HUES48 (cell line): ENCODE data around the gene AMOTL2.

ENCODE experiments used
- H3K27ac ChIP-seq: one replicate; pipeline ENCODE4 v1.7.0; 2013; ENCODE audit warnings: low read depth, low read length, inconsistent platforms
- H3K27me3 ChIP-seq: 2 replicates; pipeline ENCODE4 v1.6.1; 2013; ENCODE audit warnings: mild to moderate bottlenecking, low read length; ENCODE audit not compliant: control insufficient read depth, insufficient read depth
- H3K36me3 ChIP-seq: 2 replicates; pipeline ENCODE4 v1.6.1; 2013; ENCODE audit warnings: low read length; ENCODE audit not compliant: control insufficient read depth, insufficient read depth
- H3K4me1 ChIP-seq: 2 replicates; pipeline ENCODE4 v1.6.1; 2013; ENCODE audit warnings: mild to moderate bottlenecking, low read length; ENCODE audit not compliant: control insufficient read depth, insufficient read depth
- H3K4me3 ChIP-seq: 2 replicates; pipeline ENCODE4 v1.5.1; 2013; ENCODE audit warnings: mild to moderate bottlenecking, low read depth, low read length
- H3K9ac ChIP-seq: 2 replicates; pipeline ENCODE4 v1.6.1; 2013; ENCODE audit warnings: mild to moderate bottlenecking, low read depth, low read length, moderate library complexity
- H3K9me3 ChIP-seq: 2 replicates; pipeline ENCODE4 v1.6.1; 2013; ENCODE audit warnings: low read length; ENCODE audit not compliant: control insufficient read depth, insufficient read depth

AMOTL2 gene

DNA sequence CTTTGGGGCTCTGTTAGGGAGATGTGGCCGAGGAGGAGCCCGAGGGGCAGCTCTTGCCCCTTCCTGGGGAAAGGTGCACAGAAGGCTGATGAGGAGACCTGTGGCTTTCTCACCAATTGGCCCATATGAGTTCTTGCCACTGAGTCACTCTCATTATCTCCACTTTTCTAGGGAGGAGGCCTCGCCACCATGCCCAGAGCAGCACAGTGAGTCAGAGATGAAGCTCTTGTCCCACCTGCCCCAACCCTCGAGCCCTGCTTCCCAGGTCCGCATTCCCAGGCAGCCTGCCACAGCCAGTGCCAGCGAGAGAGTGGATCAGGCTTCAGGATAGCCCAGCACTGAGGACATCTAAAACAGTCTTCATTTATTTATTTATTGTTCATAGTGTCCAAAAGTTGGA is 53.5 kb downstream of the AMOTL2 start:
- peaks cover 2% of the 10 kb centered on the region for H3K4me1 ChIP-seq
- no peak overlapping the region for H3K27ac ChIP-seq
- H3K9me3 ChIP-seq: no peaks in the 10 kb centered on the region
- H3K9ac ChIP-seq: no peak overlapping the region
- H3K4me3 ChIP-seq: no peak overlapping the region
- no peaks in the 10 kb centered on the region for H3K27me3 ChIP-seq
- no peaks in the 10 kb centered on the region for H3K36me3 ChIP-seq

DNA sequence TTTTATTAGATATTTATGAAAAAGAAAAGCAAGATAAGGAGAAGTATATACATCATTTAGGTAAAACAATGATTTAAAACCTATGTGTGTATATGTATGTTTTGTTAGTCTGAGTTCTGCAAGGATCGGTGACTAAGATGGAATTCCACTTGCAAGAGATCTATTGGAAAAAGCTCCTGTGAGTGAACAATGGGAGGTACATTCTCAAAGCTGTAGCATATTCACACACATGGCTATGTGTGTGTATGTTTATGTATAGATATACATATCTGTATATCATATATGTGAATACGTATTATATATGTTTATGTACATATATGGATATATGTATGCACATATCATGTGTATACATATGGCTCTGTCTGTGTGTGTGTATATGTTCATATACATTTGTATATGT is 54.3 kb downstream of the AMOTL2 start:
- Histone ChIP-seq H3K9ac (no peak overlapping the region), H3K4me3 (no peak overlapping the region), H3K9me3 (no peaks in the 10 kb centered on the region), H3K27me3 (peaks cover 3% of the 10 kb centered on the region), H3K4me1 (peaks cover 9% of the 10 kb centered on the region), H3K27ac (no peak overlapping the region), H3K36me3 (no peaks in the 10 kb centered on the region)

DNA sequence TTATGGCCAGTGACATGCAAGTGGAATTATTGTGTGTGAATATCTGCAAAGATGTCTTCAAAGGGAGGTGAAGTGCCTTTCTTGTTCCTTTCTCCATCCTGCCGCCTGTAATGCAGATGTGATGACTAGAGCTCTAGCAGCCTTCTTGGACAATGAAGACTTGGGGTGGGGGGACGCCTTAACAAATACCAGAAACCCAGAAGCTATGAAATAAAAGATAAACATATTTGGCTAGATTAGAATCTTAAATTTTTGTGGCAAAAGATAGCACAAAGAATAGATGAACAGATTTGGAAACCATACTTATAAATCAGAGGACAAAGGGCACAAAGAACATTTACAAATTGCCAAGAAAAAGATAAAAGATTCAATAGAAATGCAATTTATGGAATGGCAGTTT is 56.1 kb downstream of the AMOTL2 start:
- Histone ChIP-seq H3K9ac (no peak overlapping the region), H3K4me1 (peaks cover 24% of the 10 kb centered on the region), H3K27ac (no peak overlapping the region)

DNA sequence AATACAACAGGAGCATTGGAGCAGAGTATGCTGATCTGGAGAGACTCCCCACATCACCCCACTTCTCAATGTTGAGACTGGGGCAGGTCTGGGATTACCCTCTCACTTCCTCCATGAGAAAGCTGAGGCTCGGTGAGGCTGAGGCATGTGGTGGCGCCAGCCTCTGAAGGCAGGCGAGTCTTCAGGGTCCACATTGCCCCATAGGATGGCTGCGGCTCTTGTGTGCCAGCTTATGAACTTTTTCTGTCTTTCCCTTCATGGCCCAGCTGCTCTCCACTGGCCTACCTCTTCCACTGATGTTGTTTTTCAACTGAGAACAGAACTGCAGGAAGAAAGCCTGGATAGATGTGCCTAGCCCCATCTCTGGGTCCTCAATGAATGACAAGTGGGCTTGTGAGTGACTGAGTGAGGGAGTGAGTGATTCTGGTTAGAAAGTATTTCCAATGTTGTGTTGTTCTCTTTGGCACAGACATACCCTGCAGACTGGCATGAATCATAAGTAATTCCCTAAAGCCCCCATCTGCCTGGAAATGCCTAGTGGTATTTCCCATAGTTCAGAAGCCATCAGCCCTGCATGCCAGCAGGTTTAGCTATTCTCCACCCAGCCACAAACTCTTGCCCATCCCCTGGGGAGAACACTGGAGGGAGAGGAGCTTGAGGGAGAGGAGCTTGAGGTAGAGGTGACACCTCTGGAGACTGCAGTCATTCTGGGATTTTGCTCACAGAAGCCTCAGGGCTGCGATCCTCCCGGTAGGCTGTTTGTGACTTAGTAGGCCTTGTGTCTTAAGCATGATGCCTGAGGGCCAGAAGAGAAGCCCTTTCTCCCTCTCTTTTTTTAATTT is 56.9 kb downstream of the AMOTL2 start:
- no peak overlapping the region for H3K9ac ChIP-seq
- no peaks in the 10 kb centered on the region for H3K36me3 ChIP-seq
- peaks cover 28% of the 10 kb centered on the region for H3K4me1 ChIP-seq
- H3K4me3 ChIP-seq: no peak overlapping the region
- H3K27me3 ChIP-seq: peaks cover 25% of the 10 kb centered on the region
- no peak overlapping the region for H3K27ac ChIP-seq
- H3K9me3 ChIP-seq: no peaks in the 10 kb centered on the region

More for the DNA sequence above, 56.1 kb downstream of the AMOTL2 start:
- Histone ChIP-seq H3K9me3 (no peaks in the 10 kb centered on the region), H3K27me3 (peaks cover 19% of the 10 kb centered on the region), H3K36me3 (no peaks in the 10 kb centered on the region), H3K4me3 (no peak overlapping the region)

DNA sequence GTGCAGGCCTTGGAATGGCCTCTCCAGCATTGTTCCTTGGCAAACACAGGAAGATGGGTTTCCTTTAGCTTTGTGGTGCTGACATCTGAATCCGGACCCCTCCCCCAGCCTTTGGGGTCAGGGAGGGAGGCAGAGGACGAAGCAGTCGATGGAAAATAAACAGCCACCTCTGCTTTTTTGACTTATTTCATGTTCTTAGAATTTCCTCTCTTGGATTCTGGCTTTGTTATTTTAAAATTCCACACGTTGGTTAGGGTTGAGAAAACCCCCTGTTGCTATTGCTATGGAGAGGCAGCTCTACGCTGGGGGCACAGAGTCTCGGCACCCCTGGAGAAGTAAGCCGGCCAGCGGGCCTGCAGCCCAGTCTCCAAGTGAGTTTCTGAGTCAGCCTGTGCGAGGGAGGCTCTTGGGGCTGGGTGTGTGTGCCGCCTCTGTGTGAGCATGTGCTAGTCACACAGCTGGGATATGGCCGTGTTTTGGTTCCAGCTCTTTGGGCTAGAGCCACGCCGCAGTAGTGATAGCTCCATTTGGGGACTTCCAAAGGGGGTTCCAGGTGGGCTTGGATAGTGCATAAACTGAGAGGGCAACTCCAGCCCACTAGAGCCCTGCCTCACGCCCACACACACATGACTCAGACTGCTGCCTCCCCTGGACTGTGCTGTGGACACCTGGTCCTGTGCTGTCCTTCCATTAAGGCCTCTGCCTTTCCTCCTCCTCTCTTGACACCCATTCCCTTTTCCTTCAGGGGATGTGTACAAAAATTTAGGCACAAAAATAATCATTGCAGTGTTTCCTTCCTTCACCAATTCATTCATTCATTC is 58.8 kb downstream of the AMOTL2 start:
- Histone ChIP-seq H3K4me1 (peaks cover 28% of the 10 kb centered on the region), H3K27ac (peak overlapping the region; percentile 46)

DNA sequence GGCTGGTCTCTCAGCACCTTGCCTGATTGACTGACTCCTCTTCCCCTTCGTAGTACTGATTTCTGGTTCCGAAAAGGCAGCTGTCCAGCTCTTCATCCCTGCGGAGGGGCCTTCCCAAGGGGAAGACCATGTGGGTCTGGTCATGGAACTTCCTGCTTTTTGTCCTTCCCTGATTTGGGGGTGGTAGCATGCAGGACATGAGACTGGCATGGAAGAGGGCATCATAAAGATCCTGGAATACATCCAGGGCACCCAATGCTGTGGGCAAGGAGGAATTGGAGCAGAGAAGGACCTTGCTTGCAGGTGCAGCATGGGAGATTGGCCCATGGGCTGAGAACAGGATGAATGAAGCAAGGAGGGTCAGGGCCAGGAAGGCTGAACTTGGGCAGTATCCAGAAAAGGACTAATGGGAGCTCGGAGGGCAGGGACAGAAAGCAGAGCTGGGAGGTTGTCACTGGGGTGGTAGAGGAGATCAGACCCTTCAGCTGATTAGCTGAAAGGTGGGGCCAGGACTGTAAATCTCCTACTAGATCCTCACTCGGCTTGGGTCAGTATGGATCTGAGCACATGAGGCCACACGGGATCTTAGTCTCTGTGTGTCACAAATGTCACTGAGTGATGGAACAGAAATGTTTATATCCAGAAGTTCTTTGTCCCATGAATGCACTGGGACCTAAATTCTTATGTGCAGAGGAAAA is 59.5 kb downstream of the AMOTL2 start:
- H3K27ac ChIP-seq: no peak overlapping the region
- no peak overlapping the region for H3K9ac ChIP-seq
- H3K4me3 ChIP-seq: no peak overlapping the region
- H3K4me1 ChIP-seq: peaks cover 28% of the 10 kb centered on the region
- H3K36me3 ChIP-seq: no peaks in the 10 kb centered on the region
- peaks cover 28% of the 10 kb centered on the region for H3K27me3 ChIP-seq
- no peaks in the 10 kb centered on the region for H3K9me3 ChIP-seq

More for the DNA sequence above, 58.8 kb downstream of the AMOTL2 start:
- no peak overlapping the region for H3K4me3 ChIP-seq
- no peaks in the 10 kb centered on the region for H3K36me3 ChIP-seq
- H3K9me3 ChIP-seq: no peaks in the 10 kb centered on the region
- no peak overlapping the region for H3K9ac ChIP-seq
- peaks cover 28% of the 10 kb centered on the region for H3K27me3 ChIP-seq

DNA sequence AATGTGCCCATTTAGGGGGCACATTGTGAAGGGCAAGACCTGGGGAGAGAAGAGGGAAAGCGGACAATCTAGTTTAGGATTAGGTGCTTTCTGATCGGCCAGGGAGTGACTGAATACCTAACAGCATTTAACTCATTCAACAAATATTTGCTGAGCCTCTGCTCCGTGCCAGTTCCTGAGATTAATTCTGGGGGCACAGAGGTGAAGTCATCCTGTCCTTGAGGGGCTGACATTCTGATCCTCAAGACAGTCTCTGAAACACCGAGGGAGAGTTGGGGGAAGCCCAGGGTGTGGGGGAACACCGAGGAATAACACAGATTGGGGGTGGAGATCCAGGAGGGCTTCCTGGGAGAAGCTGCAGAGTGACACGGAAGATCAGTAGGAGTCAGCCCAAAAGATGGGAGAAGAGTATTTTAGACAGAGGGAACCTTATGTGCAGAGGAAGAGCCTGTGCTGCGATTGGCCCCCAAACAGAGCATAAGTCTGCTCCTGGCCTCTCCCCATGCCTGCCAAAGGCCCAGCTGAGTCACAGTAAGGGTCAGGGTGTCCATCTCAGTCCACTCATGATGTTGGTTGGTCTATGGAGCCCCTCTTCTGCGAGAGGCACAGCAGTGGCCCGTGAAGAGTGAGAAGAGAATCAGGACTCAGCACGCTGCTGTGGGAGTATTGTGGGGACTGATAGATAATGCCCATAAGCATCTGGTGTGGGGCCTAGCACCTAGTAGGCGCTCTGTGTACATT is 60.2 kb downstream of the AMOTL2 start:
- Histone ChIP-seq H3K4me1 (peaks cover 28% of the 10 kb centered on the region), H3K27me3 (peaks cover 28% of the 10 kb centered on the region), H3K9ac (peak overlapping the region; percentile 82), H3K9me3 (no peaks in the 10 kb centered on the region), H3K27ac (peak overlapping the region; percentile 80), H3K36me3 (no peaks in the 10 kb centered on the region), H3K4me3 (peak overlapping the region; percentile 64)

DNA sequence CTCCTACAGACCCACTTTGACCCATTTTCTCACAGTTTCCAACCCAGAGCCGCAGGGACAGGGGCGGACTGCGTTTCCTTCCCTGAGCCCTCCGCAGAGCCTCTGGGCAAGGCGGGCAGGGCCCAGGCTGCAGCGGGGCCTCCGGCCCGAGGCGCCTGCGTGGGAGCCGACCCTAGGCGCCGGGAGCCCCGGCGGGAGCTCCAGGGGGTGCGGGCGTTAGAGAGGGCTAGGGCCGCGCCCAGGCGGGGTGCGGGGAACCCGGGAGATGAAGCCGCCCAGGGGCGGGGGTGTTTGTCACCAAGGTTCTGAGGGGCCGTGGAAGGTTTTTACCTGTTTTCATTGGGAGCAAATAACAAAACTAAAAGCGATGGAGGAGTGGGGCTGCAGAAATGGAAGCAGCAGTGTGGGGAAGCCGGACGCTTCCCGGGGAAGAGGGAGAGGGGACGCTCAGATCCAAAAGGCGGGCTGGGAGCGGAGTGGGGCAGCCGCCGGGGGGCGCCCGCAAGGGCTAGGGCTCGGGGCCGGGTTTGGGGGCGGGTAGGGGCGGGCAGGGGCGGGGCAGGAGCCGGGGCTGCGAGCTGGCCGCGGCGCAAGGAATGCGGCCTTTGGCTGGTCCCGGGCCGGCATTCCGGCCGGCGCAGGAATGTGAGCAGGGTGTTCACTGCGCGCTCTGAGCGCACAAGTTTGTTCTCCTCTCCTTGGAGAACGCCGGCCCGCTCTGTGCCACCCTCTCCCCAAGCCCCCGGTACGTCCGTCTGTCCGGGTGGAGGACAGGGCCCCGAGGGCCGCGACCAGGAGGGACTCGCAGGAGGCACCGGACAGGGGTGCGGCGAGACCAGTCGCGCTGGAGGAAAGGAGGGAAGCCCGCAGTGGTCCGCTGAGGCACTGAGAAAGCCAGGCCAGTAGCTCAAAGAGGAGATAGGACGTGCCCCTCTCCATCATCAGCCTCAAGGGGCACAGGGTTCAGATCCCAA is 61.1 kb downstream of the AMOTL2 start:
- Histone ChIP-seq H3K9ac (peak overlapping the region; percentile 82), H3K4me3 (peak overlapping the region; percentile 64), H3K36me3 (no peaks in the 10 kb centered on the region), H3K27ac (peak overlapping the region; percentile 80), H3K27me3 (peaks cover 28% of the 10 kb centered on the region), H3K4me1 (peaks cover 34% of the 10 kb centered on the region), H3K9me3 (no peaks in the 10 kb centered on the region)

DNA sequence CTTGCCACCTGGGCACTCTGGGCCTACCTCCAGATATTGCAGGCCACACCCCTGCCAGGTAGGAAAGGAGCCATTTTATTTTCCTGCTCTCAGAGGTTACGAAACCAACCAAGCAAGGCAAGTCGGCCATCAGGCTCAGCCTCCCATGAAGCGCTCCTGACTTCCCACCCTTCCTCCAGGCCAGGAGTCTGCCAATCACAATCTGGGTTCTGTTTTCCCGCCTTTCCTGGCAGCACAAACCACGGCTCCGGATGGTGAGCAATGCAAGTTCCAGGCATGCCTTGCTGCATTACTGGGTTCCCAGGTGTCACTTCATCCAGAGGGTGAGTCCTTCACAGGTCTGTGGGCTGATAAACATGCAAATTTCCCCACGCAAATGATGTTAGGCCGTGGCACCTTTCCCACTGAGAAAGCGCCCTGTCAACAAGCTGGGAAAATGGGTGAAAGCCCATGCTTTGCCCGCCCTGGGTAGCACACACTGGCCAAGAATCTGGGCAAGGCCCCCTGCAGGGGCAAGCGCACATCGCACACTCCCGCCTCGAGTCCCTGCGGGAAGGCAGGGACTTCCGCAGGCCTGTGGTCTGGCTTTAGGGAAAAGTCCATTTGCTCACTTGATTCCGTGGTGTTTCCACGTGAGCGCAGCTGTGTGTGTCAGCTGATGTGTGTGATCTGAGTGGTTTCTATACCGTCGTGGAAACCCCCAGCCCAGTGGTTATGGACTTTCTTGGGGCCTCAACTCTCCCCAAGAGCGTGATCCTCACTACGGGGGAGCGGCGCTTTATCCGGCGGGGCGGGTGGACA is 62.0 kb downstream of the AMOTL2 start:
- peak overlapping the region; percentile 52; the same call in 1 of the 2 replicates for H3K4me3 ChIP-seq
- H3K27ac ChIP-seq: no peak overlapping the region
- H3K36me3 ChIP-seq: no peaks in the 10 kb centered on the region
- H3K27me3 ChIP-seq: peaks cover 28% of the 10 kb centered on the region
- H3K9ac ChIP-seq: no peak overlapping the region
- no peaks in the 10 kb centered on the region for H3K9me3 ChIP-seq
- peaks cover 36% of the 10 kb centered on the region for H3K4me1 ChIP-seq
